Tibial artery (tissue), 4 donors: Measurements from ENCODE around the gene PSMA6.

Experiments used
- DNase-seq, 2 donors: peaks; one replicate each; pipeline ENCODE4 v3.0.0-alpha.2; 2019
- H3K27ac ChIP-seq, 2 donors: fragments of 200-600 bp; sonication (generic) in 1 of 2; 1 replicate in 1 of 2; 2 replicates in 1 of 2; pipeline ENCODE4 v1.5.1; 2018 to 2019; ENCODE audit warnings: mild to moderate bottlenecking in 1 of 2
- H3K27me3 ChIP-seq, 2 donors: fragments of 200-600 bp; sonication (generic) in 1 of 2; one replicate each; pipeline versions ENCODE4 v1.5.1 to v1.6.0; 2016 to 2019
- H3K36me3 ChIP-seq, 3 donors: fragments of 200-600 bp; sonication (generic) in 2 of 3; one replicate each; pipeline ENCODE4 v1.5.1; 2016 to 2019; ENCODE audit warnings: mild to moderate bottlenecking in 2 of 3
- H3K4me1 ChIP-seq, 4 donors: fragments of 200-600 bp; sonication (generic) in 2 of 4; 1 replicate in 3 of 4; 2 replicates in 1 of 4; pipeline ENCODE4 v1.5.1; 2016 to 2019
- H3K4me3 ChIP-seq, 2 donors: fragments of 200-600 bp; sonication (generic) in 1 of 2; 1 replicate in 1 of 2; 2 replicates in 1 of 2; pipeline ENCODE4 v1.5.1; 2018 to 2019; ENCODE audit warnings: mild to moderate bottlenecking in 2 of 2
- H3K9me3 ChIP-seq, 3 donors: fragments of 200-600 bp; sonication (generic) in 1 of 3; one replicate each; pipeline ENCODE4 v1.5.1; 2016 to 2019
- intact Hi-C: fragments of 100-400 bp; cut with DNase I; formaldehyde crosslinking; loops from one replicate; pipeline ENCODE4 v1.15.0; 2023; ENCODE audit warnings: low total_unique reads
- TF ChIP-seq, protein P1 (sequence below), 2 experiments: fragments of 200-600 bp in 1 of 2; fragments of 450-650 bp in 1 of 2; IDR thresholded peaks; one replicate each; pipeline ENCODE4 v1.5.1; 2017 to 2019; ENCODE audit warnings: antibody characterized with exemption in 2 of 2, mild to moderate bottlenecking in 1 of 2, moderate library complexity in 1 of 2

PSMA6 gene

DNA sequence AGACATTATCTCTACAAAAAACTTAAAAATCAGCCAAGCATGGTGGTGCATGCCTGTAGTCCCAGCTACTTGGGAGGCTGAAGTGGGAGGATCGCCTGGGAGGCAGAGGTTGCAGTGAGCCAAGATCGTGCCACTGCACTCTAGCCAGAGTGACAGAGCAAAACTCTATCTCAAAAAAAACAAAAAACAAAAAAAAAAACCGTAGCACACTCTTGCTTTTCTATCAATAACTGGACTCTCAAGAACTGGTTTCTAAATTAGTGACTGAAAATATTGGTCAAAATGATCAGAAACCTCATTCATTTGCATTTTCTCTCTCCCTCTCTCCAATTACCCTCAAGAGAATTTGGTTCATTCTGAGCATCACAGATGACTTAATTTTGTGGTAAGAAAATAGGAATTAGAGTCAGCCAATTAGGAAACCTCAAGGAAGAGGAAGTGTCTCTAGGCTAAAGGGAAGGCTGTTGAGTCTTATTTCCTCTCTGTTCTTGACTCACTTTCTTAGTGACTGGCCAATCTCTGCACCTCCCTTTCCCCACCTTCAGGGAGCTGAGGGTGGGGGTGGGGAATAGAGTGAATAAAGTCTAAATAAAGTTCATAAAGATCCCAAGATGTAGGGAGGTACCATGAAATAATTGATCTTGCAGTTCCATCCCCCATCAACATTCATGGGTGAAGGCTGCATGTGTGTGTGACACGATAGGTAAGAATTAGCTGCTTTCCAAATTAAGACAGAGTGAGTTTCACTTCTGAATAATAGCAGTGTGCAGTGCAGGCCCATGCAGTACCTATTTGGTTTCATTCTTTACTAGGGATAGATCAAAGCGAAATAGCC is 6.8 kb upstream of the PSMA6 start:
- no peak for DNase-seq
- TF ChIP-seq, protein P1, sequence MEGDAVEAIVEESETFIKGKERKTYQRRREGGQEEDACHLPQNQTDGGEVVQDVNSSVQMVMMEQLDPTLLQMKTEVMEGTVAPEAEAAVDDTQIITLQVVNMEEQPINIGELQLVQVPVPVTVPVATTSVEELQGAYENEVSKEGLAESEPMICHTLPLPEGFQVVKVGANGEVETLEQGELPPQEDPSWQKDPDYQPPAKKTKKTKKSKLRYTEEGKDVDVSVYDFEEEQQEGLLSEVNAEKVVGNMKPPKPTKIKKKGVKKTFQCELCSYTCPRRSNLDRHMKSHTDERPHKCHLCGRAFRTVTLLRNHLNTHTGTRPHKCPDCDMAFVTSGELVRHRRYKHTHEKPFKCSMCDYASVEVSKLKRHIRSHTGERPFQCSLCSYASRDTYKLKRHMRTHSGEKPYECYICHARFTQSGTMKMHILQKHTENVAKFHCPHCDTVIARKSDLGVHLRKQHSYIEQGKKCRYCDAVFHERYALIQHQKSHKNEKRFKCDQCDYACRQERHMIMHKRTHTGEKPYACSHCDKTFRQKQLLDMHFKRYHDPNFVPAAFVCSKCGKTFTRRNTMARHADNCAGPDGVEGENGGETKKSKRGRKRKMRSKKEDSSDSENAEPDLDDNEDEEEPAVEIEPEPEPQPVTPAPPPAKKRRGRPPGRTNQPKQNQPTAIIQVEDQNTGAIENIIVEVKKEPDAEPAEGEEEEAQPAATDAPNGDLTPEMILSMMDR (IDR thresholded peaks at IDR 0.05), result no peak
- peaks cover 0 to 10% (median 0%) of the 10 kb centered on the region in 3 donors for H3K36me3 ChIP-seq
- intact Hi-C loops, result no loop called here
- H3K27ac ChIP-seq, result no peak overlapping the region
- no peaks in the 10 kb centered on the region for H3K27me3 ChIP-seq
- no peak overlapping the region for H3K4me3 ChIP-seq
- peaks cover 0 to 6% (median 2%) of the 10 kb centered on the region in 4 donors for H3K4me1 ChIP-seq
- no peaks in the 10 kb centered on the region for H3K9me3 ChIP-seq

DNA sequence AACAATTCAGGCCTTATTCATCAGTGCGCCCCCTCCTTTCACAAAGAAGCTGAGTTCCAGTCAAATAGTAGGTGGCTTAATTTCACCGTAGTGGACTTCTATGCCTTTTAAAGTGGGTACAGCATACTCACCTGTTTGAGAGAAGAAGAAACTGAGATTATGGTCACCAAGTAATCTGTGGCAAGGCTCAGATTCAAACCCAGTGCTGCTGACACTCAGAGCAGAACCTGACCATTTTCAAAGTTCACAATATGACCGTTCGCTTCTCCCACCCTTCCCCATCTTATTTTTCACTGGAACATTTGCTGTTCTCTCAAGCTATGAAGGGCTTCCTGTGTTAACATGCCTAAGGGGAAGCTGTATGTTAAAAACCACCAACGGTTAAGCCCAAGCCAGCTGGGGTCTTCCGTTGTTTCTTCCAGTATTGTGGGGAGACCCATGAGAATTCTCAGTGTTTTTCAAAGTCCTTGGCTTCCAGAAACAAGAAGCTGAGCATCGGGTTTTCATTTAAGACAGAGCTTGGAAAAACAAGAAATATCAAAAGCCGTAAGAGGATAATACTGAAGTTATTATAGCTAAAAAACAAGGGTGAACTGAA is 6.1 kb upstream of the PSMA6 start:
- Histone ChIP-seq H3K4me3 (no peak overlapping the region), H3K27me3 (no peaks in the 10 kb centered on the region), H3K9me3 (no peaks in the 10 kb centered on the region), H3K27ac (no peak overlapping the region), H3K4me1 (peaks cover 0 to 6% (median 2%) of the 10 kb centered on the region in 4 donors), H3K36me3 (peaks cover 0 to 10% (median 0%) of the 10 kb centered on the region in 3 donors)
- no peak for DNase-seq
- TF ChIP-seq, protein P1 (IDR thresholded peaks at IDR 0.05), result no peak
- intact Hi-C loops, result no loop called here

DNA sequence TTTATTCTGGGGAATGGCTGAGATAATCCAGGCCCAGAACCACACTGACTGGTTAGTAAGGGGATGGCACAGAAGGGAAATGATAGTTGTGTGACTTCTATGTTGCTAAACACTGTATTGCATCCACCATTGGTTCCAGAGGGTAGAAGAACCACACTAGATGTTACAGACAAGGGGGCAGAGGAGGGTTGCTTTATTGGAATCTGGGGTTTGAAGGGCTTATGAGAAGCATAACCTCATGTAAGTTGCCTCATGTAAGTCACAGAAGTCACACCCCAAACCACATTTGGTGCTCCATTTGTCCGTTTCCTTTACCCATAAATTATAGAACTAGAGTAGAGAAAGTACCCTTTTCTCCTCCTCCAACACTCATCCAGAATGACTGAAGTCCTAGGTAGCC is 5.5 kb upstream of the PSMA6 start:
- Histone ChIP-seq H3K27ac (no peak overlapping the region), H3K4me1 (peaks cover 0 to 12% (median 4%) of the 10 kb centered on the region in 4 donors), H3K4me3 (no peak overlapping the region), H3K27me3 (no peaks in the 10 kb centered on the region), H3K36me3 (peaks cover 0 to 10% (median 0%) of the 10 kb centered on the region in 3 donors), H3K9me3 (no peaks in the 10 kb centered on the region)
- TF ChIP-seq, protein P1 (IDR thresholded peaks at IDR 0.05), result no peak
- intact Hi-C loops, result no loop called here
- no peak for DNase-seq

DNA sequence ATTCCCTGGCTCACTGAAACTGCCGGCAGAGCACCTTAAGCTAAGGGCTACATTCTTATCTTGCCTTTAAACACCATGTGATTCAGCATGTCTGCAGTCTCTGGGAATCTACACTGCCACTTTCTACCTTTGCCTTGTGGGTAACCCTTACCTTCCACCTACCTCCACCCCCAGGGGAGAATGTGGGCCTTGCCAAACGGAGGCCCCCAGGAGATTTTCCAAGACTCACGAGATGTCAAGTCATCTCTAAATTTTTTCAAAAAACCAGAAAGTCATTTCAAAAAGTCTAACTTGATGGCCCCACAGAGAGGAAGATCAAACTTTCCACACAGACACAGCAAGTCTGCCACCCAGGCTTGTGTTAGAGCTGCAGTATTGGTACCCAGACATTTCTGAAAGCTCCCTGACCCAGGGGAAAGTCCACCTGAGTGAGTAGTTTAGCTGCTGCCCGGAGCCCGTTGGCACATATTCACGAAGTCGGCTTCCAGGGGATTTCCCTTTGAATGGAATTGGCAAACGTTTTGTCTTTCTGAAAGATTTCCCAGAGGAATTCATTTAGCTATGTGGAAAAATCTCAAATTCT is 4.7 kb upstream of the PSMA6 start:
- Histone ChIP-seq H3K36me3 (peaks cover 0 to 5% (median 0%) of the 10 kb centered on the region in 3 donors), H3K27me3 (no peaks in the 10 kb centered on the region), H3K9me3 (no peaks in the 10 kb centered on the region), H3K4me1 (peaks cover 0 to 12% (median 4%) of the 10 kb centered on the region in 4 donors), H3K27ac (no peak overlapping the region), H3K4me3 (no peak overlapping the region)
- intact Hi-C loops, result no loop called here
- no peak for DNase-seq
- TF ChIP-seq, protein P1 (IDR thresholded peaks at IDR 0.05), result no peak

GRCh38 chr14:35289623-35290022 is 2.6 kb upstream of the PSMA6 start:
- intact Hi-C loops, result no loop called here
- Histone ChIP-seq H3K36me3 (no peaks in the 10 kb centered on the region), H3K27me3 (no peaks in the 10 kb centered on the region), H3K4me3 (no peak overlapping the region), H3K9me3 (no peaks in the 10 kb centered on the region), H3K27ac (no peak overlapping the region), H3K4me1 (peaks cover 5 to 32% (median 21%) of the 10 kb centered on the region in 4 donors)
- no peak for DNase-seq
- TF ChIP-seq, protein P1 (IDR thresholded peaks at IDR 0.05), result no peak
